Kidney epithelial cell (primary cell): ENCODE measurements around the gene XAB2. TPM values are rescaled to one million over a fixed set of nuclear protein-coding genes. Genes with fewer than 3 reads are reported as not detected.

ENCODE experiments used
- DNase-seq: peaks from one replicate; pipeline ENCODE4 v3.0.0-alpha.2; 2010; ENCODE audit warnings: low read depth
- H3K27me3 ChIP-seq: 2 replicates; pipeline ENCODE4 v1.6.0; 2011; ENCODE audit warnings: low read length; ENCODE audit not compliant: control insufficient read depth, insufficient read depth
- H3K36me3 ChIP-seq: 2 replicates; pipeline ENCODE4 v1.5.1; 2011; ENCODE audit warnings: low read length; ENCODE audit not compliant: control insufficient read depth, insufficient read depth
- H3K4me3 ChIP-seq: 2 replicates; pipeline ENCODE4 v1.5.1; 2011; ENCODE audit warnings: low read depth, mild to moderate bottlenecking, control low read depth, low read length
- CTCF ChIP-seq: IDR thresholded peaks from 2 replicates; pipeline ENCODE4 v1.5.1; 2011; ENCODE audit warnings: mild to moderate bottlenecking, moderate library complexity, low read length, control low read depth, inconsistent platforms; ENCODE audit not compliant: insufficient read depth, poor library complexity, severe bottlenecking
- total RNA-seq: library from RNA; depleted of rRNA; stranded (reverse); fragments of >200 nt; gene quantifications from 2 replicates; pipeline ENCODE4 v1.2.3, GENCODE V29; 2015

The XAB2 gene
- total RNA-seq, 1 donor from 2014 or later: 48.1 TPM

GRCh38 chr19:7602240-7602934 is 27.0 kb downstream of the XAB2 start:
- Histone ChIP-seq H3K4me3 (no peak overlapping the region), H3K36me3 (no peaks in the 10 kb centered on the region), H3K27me3 (no peaks in the 10 kb centered on the region)
- no peak for DNase-seq
- no peak for TF ChIP-seq CTCF

- Histone ChIP-seq H3K4me3 (no peak overlapping the region), H3K27me3 (peaks cover 4% of the 10 kb centered on the region), H3K36me3 (no peaks in the 10 kb centered on the region)
- DNase-seq: no peak
- no peak for TF ChIP-seq CTCF
Observed at GRCh38 chr19:7600721-7601120, 28.6 kb downstream of the XAB2 start.

- no peak for TF ChIP-seq CTCF
- H3K27me3 ChIP-seq: peaks cover 7% of the 10 kb centered on the region
- no peak overlapping the region for H3K4me3 ChIP-seq
- no peak for DNase-seq
- no peaks in the 10 kb centered on the region for H3K36me3 ChIP-seq
Observed at GRCh38 chr19:7598180-7598579, 31.2 kb downstream of the XAB2 start.

DNA sequence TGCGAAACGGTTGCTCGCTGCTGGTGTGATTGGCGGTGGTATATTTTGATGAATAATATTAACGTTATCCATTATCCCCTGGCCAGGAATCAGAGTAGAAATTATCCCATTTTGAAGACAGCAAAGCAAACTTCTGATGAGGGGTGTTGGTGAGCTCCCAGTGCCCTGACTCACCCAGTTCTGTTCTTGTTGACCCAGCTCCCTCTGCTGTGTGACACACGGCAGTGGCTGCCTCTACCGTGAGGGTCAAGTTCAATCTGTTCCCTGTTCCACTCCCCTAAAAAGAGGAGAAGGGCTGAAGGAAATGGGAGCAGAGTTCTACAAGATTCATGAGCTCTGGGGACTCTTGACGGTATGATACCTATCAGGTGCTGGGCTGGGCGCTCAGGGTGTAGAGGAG is 31.7 kb downstream of the XAB2 start:
- no peak for DNase-seq
- H3K4me3 ChIP-seq: no peak overlapping the region
- no peaks in the 10 kb centered on the region for H3K36me3 ChIP-seq
- TF ChIP-seq CTCF: no peak
- peaks cover 7% of the 10 kb centered on the region for H3K27me3 ChIP-seq

- no peak for DNase-seq
Observed at GRCh38 chr19:7596211-7596937, 33.0 kb downstream of the XAB2 start.

More at GRCh38 chr19:7596211-7596937, 33.0 kb downstream of the XAB2 start:
- no peaks in the 10 kb centered on the region for H3K36me3 ChIP-seq
- no peak for TF ChIP-seq CTCF
- peaks cover 7% of the 10 kb centered on the region for H3K27me3 ChIP-seq
- H3K4me3 ChIP-seq: peak overlapping the region; percentile 57
